ENCODE measurements around the gene CNTLN.

- TF ChIP-seq CTCF (IDR thresholded peaks at IDR 0.05; ENCODE audit: insufficient read depth, low read length, poor library complexity, severe bottlenecking) (no peak), EZH2phosphoT487 (conservative IDR thresholded peaks at IDR 0.05; ENCODE audit: low read length) (no peak)
Measured at GRCh38 chr9:17120203-17120602, 14.6 kb upstream of the CNTLN start.
